Right atrium auricular region (tissue), 2 donors: ENCODE results near the gene ZBTB43. TPM values are rescaled to one million over a fixed set of nuclear protein-coding genes. Genes with fewer than 3 reads are reported as not detected.

Source experiments
- DNase-seq: peaks from one replicate; pipeline ENCODE4 v3.0.0-alpha.2; 2019; ENCODE audit warnings: low spot score
- H3K27ac ChIP-seq, 2 donors: fragments of 200-600 bp; sonication (generic); 1 replicate in 1 of 2; 2 replicates in 1 of 2; pipeline ENCODE4 v1.5.1; 2016 to 2019
- H3K27me3 ChIP-seq, 2 donors: fragments of 200-600 bp; sonication (generic); one replicate each; pipeline versions ENCODE4 v1.5.1 to v1.6.0; 2017 to 2019
- H3K36me3 ChIP-seq: fragments of 200-600 bp; sonication (generic); one replicate; pipeline ENCODE4 v1.5.1; 2016
- H3K4me1 ChIP-seq, 2 donors: fragments of 200-600 bp; sonication (generic); one replicate each; pipeline versions ENCODE4 v1.5.1 to v1.6.0; 2017 to 2019
- H3K4me3 ChIP-seq, 2 donors: fragments of 200-600 bp; sonication (generic); 1 replicate in 1 of 2; 2 replicates in 1 of 2; pipeline ENCODE4 v1.5.1; 2017 to 2019; ENCODE audit warnings: mild to moderate bottlenecking in 1 of 2, moderate library complexity in 1 of 2
- H3K9me3 ChIP-seq, 2 donors: fragments of 200-600 bp; sonication (generic); one replicate each; pipeline ENCODE4 v1.5.1; 2019
- total RNA-seq, 2 donors: library from RNA; depleted of rRNA; stranded (reverse); fragments of >200 nt; gene quantifications; one replicate each; pipeline ENCODE4 v1.1.0, GENCODE V29; 2016
- TF ChIP-seq, protein P1 (sequence below), 2 donors: fragments of 200-600 bp; sonication (generic); IDR thresholded peaks; one replicate each; pipeline ENCODE4 v1.5.1; 2019; ENCODE audit warnings: antibody characterized with exemption in 2 of 2

ZBTB43 gene
- total RNA-seq, 2 donors from 2014 or later: 11.8 to 15.1 TPM

DNA sequence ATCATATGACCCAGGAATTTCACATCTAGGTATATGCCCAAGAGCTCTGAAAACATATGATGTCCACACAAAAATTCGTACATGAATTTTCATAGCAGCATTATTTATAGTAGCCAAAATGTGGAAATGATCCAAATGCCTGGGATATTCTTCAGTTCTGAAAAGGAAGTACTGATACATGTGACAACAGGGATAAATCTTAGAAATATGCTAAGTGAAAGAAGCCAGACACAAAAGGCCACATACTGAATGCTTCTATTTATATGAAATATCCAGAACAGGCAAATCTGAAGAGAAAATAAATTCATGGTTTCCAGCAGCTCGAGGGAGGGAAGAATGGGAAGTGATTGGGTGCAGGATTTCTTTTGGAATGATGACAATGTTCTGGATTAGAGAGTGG is 16.8 kb upstream of the ZBTB43 start:
- TF ChIP-seq, protein P1, sequence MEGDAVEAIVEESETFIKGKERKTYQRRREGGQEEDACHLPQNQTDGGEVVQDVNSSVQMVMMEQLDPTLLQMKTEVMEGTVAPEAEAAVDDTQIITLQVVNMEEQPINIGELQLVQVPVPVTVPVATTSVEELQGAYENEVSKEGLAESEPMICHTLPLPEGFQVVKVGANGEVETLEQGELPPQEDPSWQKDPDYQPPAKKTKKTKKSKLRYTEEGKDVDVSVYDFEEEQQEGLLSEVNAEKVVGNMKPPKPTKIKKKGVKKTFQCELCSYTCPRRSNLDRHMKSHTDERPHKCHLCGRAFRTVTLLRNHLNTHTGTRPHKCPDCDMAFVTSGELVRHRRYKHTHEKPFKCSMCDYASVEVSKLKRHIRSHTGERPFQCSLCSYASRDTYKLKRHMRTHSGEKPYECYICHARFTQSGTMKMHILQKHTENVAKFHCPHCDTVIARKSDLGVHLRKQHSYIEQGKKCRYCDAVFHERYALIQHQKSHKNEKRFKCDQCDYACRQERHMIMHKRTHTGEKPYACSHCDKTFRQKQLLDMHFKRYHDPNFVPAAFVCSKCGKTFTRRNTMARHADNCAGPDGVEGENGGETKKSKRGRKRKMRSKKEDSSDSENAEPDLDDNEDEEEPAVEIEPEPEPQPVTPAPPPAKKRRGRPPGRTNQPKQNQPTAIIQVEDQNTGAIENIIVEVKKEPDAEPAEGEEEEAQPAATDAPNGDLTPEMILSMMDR (IDR thresholded peaks at IDR 0.05): no peak
- Histone ChIP-seq H3K27ac (no peak overlapping the region), H3K36me3 (no peaks in the 10 kb centered on the region), H3K27me3 (no peaks in the 10 kb centered on the region), H3K4me1 (peaks cover 0 to 3% of the 10 kb centered on the region in 2 donors), H3K4me3 (no peak overlapping the region), H3K9me3 (no peaks in the 10 kb centered on the region)
- no peak for DNase-seq

DNA sequence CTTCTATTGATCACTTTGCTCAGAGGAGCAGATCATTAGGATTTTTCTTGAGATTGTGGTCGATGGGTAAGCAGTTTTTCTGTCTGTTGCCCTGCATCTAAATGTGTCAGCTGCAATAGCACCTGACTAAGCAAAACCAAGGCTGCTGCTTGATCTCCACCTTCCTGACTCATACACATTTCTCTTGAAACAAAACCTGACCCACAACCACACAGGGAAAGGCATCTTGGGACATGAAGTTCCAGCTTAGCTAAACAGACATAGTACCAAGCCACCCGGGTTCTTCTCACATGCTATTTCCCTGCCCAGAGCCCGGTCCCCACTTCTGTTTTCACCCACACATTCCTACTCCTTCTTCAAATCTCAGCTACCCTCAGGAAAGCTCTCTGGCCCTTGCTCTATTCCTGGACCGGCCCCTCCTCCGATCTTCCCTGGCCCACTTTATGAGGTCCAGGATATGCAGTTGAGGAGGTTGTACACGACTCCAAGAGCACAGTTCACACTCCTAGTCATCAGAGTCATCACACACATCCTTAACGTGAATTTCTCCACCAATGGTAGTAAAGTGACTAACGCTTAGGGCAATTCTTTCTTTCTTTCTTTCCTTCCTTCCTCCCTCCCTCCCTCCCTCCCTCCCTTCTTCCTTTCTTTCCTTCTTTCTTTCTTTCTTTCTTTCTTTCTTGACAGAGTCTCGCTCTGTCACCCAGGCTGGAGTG is 16.0 kb upstream of the ZBTB43 start:
- Histone ChIP-seq H3K36me3 (no peaks in the 10 kb centered on the region), H3K27me3 (no peaks in the 10 kb centered on the region), H3K9me3 (no peaks in the 10 kb centered on the region), H3K4me3 (no peak overlapping the region), H3K4me1 (peaks cover 0 to 3% of the 10 kb centered on the region in 2 donors), H3K27ac (no peak overlapping the region)
- DNase-seq: no peak
- TF ChIP-seq, protein P1 (IDR thresholded peaks at IDR 0.05): no peak

DNA sequence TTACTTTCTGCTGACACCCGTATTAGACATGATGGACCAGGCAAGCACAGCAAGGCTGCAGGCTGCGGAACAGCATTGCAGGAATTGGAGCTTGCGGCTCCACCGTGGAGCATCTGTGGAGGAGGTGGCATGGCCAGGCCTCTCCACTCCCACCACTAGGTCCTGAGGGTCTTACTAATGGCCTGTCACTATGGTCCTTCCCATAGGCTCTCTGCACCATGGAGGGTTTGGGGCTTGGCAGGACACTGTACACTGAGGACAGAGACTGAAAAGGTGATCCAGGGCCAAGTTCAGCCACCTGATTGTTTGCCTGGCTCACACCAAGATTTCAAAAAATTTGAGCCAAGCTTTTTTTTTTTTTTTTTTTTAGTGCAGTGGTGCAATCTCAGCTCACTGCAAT is 14.3 kb upstream of the ZBTB43 start:
- H3K4me3 ChIP-seq: no peak overlapping the region
- DNase-seq: no peak
- H3K36me3 ChIP-seq: no peaks in the 10 kb centered on the region
- H3K9me3 ChIP-seq: no peaks in the 10 kb centered on the region
- TF ChIP-seq, protein P1 (IDR thresholded peaks at IDR 0.05): no peak
- H3K27me3 ChIP-seq: no peaks in the 10 kb centered on the region
- H3K27ac ChIP-seq: no peak overlapping the region
- H3K4me1 ChIP-seq: peaks cover 0 to 3% of the 10 kb centered on the region in 2 donors

DNA sequence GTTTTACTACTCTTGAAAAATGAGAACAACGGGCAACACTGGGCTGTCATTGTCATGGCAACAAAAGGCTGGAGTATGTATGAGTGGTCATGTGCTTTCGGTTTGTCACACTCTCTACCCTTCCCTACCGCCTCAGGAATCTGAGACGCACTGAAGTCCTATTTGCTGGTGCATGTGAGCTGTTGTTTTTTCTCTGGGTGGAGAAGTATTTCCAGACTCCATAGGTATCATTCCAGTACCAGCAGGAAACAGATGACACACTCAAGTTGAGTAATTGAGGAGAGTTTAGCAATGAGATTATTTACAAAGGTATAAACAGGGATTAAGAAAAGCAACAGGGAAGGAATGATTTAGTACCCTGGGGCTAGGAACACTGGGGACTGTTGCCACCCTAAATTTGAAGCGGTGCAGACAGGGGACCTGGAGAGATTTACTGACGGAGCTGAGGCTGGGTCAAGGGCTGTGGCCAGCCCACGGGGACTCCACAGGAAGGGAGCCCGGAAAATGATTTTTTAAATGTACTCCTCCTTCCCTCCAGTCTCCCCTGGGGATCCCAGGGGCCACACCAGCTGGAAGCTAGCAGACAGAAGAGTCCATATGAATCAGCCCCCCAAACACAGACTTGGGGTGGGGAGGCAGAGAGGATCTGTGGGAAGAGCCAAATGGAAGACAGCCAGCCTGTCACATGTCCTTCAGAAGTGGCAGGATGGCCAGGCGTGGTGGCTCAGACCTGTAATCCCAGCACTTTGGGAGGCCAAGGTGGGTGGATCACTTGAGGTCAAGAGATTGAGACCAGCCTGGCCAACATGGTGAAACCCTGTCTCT is 13.2 kb upstream of the ZBTB43 start:
- no peak overlapping the region for H3K27ac ChIP-seq
- no peak overlapping the region for H3K4me3 ChIP-seq
- no peak for DNase-seq
- H3K4me1 ChIP-seq: peaks cover 0 to 3% of the 10 kb centered on the region in 2 donors
- H3K9me3 ChIP-seq: no peaks in the 10 kb centered on the region
- no peaks in the 10 kb centered on the region for H3K27me3 ChIP-seq
- H3K36me3 ChIP-seq: no peaks in the 10 kb centered on the region
- TF ChIP-seq, protein P1 (IDR thresholded peaks at IDR 0.05): no peak

DNA sequence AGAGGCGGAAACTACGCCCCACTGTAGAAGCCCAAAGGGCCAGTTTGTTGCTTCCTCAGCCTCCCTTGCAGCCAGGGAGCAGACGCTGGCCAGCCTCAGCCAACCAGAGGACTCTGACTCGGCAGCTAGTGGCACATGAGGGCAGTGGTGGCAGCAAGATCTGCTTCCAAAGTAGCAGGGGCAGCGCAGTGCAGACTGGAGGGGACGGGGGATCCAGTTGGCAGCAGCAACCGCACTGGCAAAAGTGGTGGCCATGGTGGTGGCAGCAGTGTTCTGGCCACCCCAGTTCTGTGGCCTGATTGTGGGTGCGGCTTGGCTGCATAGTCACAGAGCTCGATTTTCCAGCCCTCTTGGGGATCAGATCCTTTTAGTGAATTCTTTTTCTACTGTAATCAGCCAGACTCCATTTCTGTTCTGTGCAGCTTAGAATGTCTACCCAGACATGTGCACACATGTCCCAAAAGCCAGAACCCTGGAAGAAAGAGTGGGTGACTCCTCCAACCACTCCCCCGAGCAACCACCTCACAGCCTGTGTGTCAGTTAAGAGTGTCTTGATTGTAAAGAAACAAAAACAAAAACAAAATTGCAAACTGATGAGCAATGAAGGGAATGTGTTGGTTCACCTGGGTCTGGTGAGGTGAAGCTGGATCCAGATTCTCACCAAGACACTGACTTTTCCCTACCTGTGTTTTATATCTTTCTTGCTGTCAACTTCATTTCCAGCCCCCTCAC is 11.0 kb upstream of the ZBTB43 start:
- H3K9me3 ChIP-seq: no peaks in the 10 kb centered on the region
- TF ChIP-seq, protein P1 (IDR thresholded peaks at IDR 0.05): no peak
- no peak overlapping the region for H3K27ac ChIP-seq
- no peak for DNase-seq
- H3K36me3 ChIP-seq: no peaks in the 10 kb centered on the region
- peaks cover 0 to 3% of the 10 kb centered on the region in 2 donors for H3K4me1 ChIP-seq
- H3K27me3 ChIP-seq: no peaks in the 10 kb centered on the region
- no peak overlapping the region for H3K4me3 ChIP-seq
